BJ (cell line): ENCODE measurements around the gene AKT3. TPM values are rescaled to one million over a fixed set of nuclear protein-coding genes. Genes with fewer than 3 reads are reported as not detected.

Source experiments
- CTCF ChIA-PET: fragments of 350-600 bp; formaldehyde crosslinking; extraction: SDS; loops from one replicate; lab custom pipeline; 2021; ENCODE audit warnings: antibody characterized with exemption, inconsistent platforms; lab: Yijun Ruan, JAX
- POLR2A ChIA-PET: fragments of 300-600 bp; sonication (Branson Sonifier 250); formaldehyde crosslinking; extraction: SDS; loops from one replicate; lab custom pipeline; 2021; ENCODE audit warnings: antibody characterized with exemption; lab: Charles Lee
- DNase-seq: peaks from one replicate; pipeline ENCODE4 v3.0.0-alpha.2; 2011; ENCODE audit warnings: low read depth
- H3K27me3 ChIP-seq: 2 replicates; pipeline ENCODE4 v1.6.0; 2011; ENCODE audit warnings: low read length; ENCODE audit not compliant: control insufficient read depth, insufficient read depth
- H3K36me3 ChIP-seq: 2 replicates; pipeline ENCODE4 v1.5.1; 2011; ENCODE audit warnings: low read length; ENCODE audit not compliant: control insufficient read depth, insufficient read depth
- H3K4me3 ChIP-seq: 2 replicates; pipeline ENCODE4 v1.5.1; 2011; ENCODE audit warnings: low read depth, mild to moderate bottlenecking, control low read depth, low read length
- polyA plus RNA-seq: library from polyadenylated mRNA; depleted of rRNA; stranded (reverse); fragments of >200 nt; gene quantifications from 2 replicates; pipeline ENCODE4 v1.2.3, GENCODE V29; 2011
- TF ChIP-seq, protein P1 (sequence below): IDR thresholded peaks from 2 replicates; pipeline ENCODE4 v1.5.1; 2011; ENCODE audit warnings: low read depth, mild to moderate bottlenecking, control low read depth, inconsistent platforms, low read length, moderate library complexity; ENCODE audit not compliant: insufficient read depth

The AKT3 gene
- polyA plus RNA-seq, 1 experiment, result 23.8 TPM

DNA sequence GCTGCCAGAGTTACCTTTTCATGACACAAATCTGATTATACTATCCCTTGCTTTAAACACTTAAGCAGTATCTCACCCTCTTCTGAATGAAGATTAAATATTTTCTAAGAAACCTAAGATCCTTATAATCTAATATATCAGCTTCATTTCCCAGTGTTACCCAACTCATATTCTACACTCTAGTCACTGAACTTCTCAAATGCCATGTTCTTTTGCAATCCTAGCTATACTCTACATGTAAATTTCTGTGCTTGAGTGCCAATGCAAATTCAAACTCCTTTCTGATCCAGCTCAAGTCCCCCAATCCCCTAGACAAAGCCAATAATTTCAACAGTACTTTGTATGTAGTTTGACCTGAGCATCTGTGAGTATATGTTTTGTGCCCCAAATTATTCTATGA, 300.3 kb downstream of the AKT3 start:
- Histone ChIP-seq H3K27me3 (no peaks in the 10 kb centered on the region), H3K4me3 (no peak overlapping the region), H3K36me3 (no peaks in the 10 kb centered on the region)
- TF ChIP-seq, protein P1, sequence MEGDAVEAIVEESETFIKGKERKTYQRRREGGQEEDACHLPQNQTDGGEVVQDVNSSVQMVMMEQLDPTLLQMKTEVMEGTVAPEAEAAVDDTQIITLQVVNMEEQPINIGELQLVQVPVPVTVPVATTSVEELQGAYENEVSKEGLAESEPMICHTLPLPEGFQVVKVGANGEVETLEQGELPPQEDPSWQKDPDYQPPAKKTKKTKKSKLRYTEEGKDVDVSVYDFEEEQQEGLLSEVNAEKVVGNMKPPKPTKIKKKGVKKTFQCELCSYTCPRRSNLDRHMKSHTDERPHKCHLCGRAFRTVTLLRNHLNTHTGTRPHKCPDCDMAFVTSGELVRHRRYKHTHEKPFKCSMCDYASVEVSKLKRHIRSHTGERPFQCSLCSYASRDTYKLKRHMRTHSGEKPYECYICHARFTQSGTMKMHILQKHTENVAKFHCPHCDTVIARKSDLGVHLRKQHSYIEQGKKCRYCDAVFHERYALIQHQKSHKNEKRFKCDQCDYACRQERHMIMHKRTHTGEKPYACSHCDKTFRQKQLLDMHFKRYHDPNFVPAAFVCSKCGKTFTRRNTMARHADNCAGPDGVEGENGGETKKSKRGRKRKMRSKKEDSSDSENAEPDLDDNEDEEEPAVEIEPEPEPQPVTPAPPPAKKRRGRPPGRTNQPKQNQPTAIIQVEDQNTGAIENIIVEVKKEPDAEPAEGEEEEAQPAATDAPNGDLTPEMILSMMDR, result no peak
- CTCF ChIA-PET, result no interaction called here
- DNase-seq, result no peak
- POLR2A ChIA-PET, result no interaction called here

DNA sequence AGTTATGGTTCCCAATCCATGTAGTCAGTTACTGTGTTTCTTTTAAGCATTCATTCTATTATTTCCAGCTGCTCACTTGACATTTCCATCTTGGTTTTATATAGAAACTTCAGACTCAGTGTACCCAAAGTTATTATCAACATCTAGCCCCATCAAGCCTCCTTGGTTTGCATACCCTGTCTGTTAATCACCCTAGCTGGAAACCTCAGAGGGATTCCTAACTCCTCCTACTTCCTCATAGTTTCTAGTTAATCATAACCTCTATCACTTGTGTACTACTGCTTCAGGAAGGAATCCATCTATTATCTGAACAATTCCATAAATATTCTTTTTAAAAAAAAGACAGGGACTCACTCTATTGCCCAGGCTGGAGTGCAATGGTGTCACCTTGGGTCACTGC, 300.9 kb downstream of the AKT3 start:
- no peaks in the 10 kb centered on the region for H3K27me3 ChIP-seq
- no peak overlapping the region for H3K4me3 ChIP-seq
- POLR2A ChIA-PET, result interaction anchor here (0.7 kb wide), 1 partner anchor 10 kb away, joined by 5 read pairs; no protein-coding TSS in a partner anchor
- H3K36me3 ChIP-seq, result no peaks in the 10 kb centered on the region
- CTCF ChIA-PET, result interaction anchor here (0.7 kb wide), 1 partner anchor 202 kb away, joined by 3 read pairs; no protein-coding TSS in a partner anchor
- DNase-seq, result no peak
- TF ChIP-seq, protein P1, result no peak

DNA sequence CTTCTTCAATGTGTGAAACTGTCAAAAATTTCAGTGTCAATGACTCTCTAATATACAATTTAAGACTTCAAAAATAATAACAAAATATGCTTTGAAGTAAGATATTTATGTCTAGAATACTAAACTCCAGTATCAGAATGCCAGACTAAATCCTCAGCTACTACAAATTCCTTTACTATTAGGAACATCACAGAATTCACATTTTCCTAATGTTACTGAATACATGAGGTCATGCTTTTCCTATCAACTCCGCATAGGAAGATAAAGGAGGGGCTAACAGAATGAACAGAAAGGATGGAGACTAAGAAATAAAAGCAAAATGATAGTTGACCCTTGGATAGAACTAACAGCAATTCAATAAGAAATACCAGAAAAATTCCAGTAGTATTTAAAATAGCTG, 301.5 kb downstream of the AKT3 start:
- DNase-seq, result no peak
- Histone ChIP-seq H3K36me3 (no peaks in the 10 kb centered on the region), H3K4me3 (no peak overlapping the region), H3K27me3 (no peaks in the 10 kb centered on the region)
- POLR2A ChIA-PET, result interaction anchor here (0.7 kb wide), 1 partner anchor 10 kb away, joined by 5 read pairs; no protein-coding TSS in a partner anchor
- TF ChIP-seq, protein P1, result no peak
- CTCF ChIA-PET, result no interaction called here

DNA sequence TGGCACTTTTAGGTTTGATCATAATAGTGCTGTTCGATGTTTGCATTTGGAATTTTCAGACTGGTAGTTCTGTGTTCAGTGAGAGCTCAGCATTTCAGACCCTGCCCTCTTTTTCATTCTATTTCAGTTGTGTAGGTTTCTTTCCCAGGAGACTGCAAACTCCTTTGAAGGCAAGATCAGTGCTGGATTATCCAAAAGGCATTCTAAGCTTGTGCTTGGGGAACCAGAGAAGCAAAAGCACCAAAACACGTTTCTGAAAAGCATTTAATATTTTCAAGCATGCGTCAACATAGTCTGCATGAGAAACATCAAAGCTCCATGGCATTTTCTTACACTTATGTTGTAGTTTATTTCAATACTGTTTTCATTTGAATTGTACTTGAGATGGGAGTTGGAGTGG, 302.2 kb downstream of the AKT3 start:
- TF ChIP-seq, protein P1, result no peak
- Histone ChIP-seq H3K27me3 (no peaks in the 10 kb centered on the region), H3K36me3 (no peaks in the 10 kb centered on the region), H3K4me3 (no peak overlapping the region)
- ChIA-PET POLR2A (no interaction called here), CTCF (interaction anchor here (1.4 kb wide), 1 partner anchor 18 kb away, joined by 3 read pairs; no protein-coding TSS in a partner anchor)
- no peak for DNase-seq

DNA sequence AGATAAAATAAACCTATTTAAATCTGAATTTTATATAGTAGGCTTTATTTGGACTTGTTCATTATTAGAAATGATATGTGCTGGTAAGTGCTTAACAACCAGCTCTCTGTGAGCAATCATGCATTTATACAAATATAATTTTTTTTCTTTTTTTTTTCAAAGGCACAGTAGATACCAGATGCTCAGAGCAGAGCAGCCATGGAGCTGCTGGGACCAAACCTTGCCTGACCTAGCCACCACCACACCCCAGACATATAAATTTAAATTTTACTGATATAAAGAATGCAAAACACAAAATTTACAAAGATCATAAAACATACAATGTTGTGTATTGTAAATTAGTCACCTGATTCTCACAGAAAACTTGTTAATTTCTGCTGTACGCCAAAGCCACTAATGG, 303.6 kb downstream of the AKT3 start:
- ChIA-PET POLR2A (no interaction called here), CTCF (no interaction called here)
- H3K27me3 ChIP-seq, result no peaks in the 10 kb centered on the region
- no peak overlapping the region for H3K4me3 ChIP-seq
- DNase-seq, result no peak
- H3K36me3 ChIP-seq, result no peaks in the 10 kb centered on the region
- TF ChIP-seq, protein P1, result no peak
